NCI-H1417 treated with DMSO at 0.1 percent for 48 hours (cell line): ENCODE data around the gene ARL4A.
"Not testable (repeated sequence)": the region's sequence is repeated elsewhere in the genome, so short reads cannot be mapped to it uniquely, and the experiment has no call there.

Experiments
- DNase-seq: peaks from one replicate; lab custom pipeline; 2025; lab: John Stamatoyannopoulos, UW

Gene ARL4A

DNA sequence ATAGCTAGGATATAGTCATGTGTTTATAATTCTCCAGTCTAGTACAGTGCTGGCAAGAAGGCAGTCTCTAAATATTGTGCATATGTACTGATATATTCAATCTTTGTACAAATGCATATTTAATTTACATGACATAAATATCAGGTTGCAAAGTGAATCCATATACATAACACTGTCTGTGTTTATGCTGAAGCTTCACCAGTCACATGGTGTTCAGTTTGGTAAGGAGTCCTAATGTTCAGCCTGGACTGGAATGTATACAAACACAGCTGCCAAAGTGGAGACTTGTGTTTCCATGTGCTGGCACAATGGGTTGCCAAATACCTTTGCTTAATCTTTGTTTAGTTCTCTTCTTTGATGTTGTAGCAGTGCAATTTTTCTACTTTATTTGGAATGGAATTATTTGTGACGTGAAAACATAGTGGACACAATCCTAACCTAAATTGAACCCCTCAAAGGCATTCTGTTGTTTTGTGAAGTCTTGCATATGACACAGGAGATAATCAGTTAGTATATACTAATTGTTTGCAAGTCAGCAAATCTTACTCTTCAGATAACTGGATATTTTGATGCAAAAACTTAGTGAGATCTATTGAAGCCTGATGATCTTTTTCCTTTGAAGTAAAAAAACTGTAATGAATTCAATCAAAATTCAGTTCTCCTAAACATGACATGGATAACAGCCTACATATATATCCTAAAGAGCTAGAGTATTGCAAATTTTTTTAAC is 17.3 kb upstream of the ARL4A start:
- DNase-seq = no peak

DNA sequence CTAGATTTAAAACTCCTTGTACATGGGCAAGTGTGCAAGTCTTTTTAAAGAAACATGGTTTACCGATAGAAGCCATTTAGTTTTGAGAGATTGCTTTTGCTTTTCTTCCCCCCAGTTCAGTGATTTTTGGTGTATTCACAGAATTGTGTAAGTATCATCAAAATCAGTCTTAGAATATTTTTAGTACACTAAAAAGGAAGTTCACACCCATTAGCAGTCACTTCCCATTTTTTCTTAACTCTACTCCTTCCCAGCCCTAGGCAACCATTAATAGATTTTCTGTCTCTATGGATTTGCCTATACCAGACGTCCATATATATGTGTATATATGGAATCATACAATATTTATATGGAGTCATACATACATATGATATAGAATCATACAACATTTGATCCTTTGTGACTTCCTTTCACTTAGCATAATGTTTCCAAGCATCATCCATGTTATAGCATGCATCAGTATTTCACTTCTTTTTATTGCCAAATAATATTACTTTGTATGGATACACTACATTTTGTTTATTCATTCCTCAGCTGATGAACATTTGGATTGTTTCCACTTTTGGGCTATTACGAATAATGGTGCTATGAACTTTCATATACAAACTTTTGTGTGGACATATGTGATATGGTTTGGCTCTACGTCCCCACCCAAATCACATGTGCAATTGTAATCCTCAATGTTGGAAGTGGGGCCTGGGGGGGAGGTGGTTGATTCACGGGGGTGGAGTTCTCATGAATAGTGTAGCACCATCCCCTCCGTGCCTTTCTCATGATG is 16.5 kb upstream of the ARL4A start:
- DNase-seq = no peak

DNA sequence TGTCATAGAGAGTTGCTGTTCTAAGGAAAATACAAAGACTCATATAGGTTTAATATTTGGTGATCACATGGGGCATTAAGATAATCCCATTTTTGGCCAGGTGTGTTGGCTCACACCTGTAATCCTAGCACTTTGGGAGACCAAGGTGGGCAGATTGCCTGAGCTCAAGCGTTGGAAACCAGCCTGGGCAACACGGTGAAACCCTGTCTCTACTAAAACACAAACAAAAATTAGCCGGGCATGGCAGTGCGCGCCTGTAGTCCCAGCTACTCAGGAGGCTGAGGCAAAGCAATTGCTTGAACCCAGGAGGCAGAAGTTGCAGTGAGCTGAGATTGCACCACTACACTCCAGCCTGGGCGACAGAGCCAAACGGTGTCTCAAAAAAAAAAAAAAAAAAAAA is 14.0 kb upstream of the ARL4A start:
- not testable (repeated sequence) for DNase-seq

GRCh38 chr7:12674053-12674452 is 13.4 kb upstream of the ARL4A start:
- DNase-seq = no peak

DNA sequence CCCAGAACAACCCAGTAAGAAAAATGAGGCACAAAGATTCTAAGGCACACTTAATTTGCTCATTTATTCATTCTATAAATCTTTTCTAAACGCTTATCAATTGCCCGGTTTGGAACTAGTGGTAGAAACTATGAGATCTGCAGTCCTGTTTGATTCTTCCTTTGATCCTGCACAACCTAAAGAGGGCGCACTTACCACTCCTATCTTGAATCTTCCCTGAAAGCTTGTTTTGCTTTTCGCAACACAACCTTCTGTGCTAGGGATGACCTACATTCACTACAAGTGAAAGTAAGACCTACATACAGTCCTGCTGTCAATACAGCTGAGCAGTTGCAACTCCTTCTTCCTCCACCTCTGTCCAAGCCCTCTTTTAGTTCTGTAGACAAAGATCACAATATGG is 12.6 kb upstream of the ARL4A start:
- no peak for DNase-seq

DNA sequence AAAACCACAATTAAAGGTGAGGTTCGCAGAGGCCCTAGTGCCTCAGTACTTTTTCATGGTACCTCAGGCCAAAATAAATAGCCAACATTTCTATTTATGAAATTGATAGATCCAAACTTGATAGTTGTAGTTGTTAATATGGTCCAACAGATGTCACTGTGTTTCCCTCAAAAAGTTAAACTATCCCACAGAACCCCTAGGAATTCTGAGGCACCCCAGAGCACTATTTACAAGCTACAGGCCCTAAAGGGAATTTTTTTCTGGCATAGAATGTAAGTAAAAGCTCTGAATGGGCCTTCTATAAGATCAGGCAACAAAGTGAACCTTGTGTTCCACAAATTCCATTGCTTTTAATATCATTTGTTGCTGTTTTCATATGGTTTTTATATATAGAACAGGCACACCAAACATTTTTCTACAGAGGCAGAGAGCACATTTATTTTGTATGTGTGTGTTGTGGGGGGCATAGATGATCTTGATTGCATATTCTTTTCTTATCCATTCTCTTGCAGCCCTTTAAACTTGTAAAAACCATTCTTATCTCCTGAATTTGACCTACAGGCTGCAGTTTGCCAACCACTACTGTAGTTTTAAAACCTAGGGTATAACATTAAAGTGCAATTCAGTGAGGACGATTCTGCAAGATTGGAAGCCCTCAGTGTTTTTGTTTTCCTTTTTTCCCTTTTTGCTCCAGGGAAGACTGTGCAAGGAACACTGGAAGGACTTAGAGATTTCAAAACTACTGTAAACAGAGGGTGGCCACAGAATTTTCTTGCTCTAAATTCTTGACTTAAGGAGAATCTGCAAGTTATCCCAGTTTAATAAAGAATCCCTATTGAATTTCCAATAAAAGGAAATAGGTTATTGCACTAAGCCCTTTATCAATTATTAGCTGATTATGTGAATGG is 3.5 kb upstream of the ARL4A start:
- DNase-seq = no peak

- DNase-seq = no peak
Measured at GRCh38 chr7:12684733-12685132, 2.7 kb upstream of the ARL4A start.

DNA sequence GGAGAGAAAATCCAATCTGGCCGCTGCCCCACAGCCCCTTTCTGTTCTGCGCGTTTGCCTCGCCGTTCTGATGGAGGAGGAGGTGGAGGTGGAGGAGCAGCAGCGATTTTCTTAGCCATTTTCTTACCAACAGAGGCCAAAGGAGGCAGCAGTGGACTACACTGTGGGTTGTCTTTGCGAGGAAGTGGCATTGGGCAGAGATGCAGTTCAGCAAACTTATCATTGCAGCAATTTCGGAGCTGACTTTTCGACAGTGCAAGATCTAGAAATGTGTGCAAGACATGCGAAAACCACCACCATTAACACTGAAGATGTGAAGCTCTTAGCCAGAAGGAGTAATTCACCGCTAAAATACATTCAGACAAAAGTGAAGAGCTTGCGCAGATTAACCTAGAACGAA is 1.9 kb upstream of the ARL4A start:
- DNase-seq = no peak

GRCh38 chr7:12686234-12686890 is 1.1 kb upstream of the ARL4A start:
- DNase-seq = peak; percentile 91

- DNase-seq = no peak
Measured at GRCh38 chr7:12687718-12688171, 312 bp downstream of the ARL4A start.

DNA sequence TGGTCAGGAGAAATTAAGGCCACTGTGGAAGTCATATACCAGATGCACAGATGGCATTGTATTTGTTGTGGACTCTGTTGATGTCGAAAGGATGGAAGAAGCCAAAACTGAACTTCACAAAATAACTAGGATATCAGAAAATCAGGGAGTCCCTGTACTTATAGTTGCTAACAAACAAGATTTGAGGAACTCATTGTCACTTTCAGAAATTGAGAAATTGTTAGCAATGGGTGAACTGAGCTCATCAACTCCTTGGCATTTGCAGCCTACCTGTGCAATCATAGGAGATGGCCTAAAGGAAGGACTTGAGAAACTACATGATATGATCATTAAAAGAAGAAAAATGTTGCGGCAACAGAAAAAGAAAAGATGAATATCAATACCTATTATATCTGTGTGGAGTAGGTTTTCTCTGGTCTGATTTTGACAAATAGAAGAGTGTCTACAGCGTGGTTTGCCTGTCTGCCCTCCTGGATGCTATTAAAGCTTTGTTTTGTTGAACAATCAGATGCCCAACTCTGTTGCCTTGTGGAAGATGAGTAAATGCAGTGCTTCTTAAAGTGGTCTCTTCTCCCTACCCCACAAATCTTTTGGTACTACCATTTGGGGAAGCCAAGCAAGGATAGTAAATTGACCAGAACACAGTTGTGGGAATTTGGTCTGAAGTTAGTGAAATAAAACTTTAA is 1.2 kb downstream of the ARL4A start:
- DNase-seq = not testable (repeated sequence)

- no peak for DNase-seq
Measured at GRCh38 chr7:12689451-12689850, 2.0 kb downstream of the ARL4A start.

DNA sequence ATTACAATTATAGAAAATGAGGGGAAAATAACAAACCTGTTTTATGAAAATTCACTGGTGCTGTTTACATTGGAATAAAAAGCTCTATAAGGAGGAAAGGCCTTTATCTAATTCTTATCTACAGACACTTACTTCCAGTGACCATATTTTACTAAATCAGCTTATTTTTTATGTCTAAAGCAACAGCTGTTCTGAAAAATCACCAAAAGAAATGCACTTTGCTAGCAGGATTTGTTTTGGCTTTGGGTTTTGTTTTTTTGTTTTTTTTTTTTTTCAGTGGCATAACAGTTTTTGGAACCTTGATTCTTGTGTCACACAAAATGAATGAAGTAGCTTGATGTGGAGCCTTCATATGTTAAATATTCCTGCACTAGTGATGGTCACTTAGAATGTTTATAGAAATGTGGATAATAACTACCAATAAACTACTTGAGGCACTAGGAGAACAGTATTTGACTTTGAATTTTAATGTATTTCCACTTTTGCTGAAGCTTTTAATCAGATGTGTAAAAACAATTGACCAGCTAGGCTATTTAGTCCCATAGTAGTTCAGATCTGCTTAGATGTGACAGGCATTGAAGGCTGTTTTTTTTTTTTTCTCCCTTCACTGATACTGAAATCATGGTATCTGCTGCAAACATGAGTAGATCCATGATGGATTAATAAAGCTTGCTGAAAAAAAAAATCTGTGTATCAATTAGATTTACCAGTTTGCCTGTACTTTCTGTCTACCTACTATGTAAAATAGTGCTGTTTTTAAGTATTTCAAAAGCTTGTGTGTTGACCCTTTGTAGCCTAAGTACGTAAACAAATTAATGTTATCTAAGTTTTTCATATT is 2.8 kb downstream of the ARL4A start:
- no peak for DNase-seq

- not testable (repeated sequence) for DNase-seq
Measured at GRCh38 chr7:12691388-12691787, 4.0 kb downstream of the ARL4A start.

DNA sequence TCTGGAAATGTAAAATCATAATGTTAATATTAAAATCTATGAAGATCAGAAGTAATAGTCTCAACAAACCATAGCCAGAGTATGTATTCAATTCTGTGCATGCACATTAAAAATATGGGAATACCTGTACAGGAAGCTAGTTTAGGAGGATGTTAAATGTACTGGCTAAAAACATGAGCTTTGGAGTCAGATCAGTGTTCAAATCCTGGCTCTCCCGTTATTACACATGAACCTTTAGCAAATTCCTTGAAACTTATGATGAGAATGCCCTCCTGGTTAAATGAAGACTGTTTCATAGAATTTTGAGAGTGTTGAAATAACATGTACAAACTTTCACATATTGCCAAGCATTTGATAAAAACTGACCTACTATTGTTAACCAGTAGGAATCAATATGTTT is 4.6 kb downstream of the ARL4A start:
- DNase-seq = no peak

DNA sequence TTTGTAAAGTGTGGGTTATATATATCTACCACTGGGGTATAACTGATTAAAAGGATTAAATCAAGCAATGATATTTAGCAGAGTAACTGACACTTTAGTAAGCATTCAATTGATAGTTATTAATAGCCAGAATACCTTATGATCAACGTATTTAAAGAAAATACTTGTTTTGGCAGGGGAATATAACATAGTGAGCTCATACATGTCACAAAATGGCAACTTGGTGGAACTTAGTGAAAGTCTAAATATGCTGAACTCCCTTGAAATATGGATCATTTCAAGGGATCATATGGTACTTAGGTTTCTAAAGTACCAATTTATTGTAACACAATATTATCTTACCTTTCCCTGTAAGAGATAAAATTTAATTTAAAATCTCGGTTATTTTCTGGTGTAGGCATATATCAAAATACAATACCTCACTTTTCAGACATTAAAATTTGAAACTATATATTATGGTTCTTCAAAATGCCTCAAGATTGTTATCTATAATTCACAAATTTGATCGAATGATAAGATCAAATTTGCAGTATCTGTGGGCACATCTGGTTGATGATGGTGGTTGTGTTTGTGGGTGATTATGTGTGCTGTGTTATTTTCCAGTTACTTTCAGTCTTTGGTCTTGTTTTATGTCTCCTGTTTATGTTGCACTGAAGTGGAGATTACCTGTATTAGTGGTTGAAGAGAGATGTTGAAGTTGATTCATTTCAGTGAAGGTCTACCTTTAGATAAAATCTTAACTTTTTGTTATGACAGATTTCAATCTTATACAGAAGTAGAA is 5.2 kb downstream of the ARL4A start:
- DNase-seq = no peak

- DNase-seq = no peak
Measured at GRCh38 chr7:12694817-12695216, 7.4 kb downstream of the ARL4A start.

DNA sequence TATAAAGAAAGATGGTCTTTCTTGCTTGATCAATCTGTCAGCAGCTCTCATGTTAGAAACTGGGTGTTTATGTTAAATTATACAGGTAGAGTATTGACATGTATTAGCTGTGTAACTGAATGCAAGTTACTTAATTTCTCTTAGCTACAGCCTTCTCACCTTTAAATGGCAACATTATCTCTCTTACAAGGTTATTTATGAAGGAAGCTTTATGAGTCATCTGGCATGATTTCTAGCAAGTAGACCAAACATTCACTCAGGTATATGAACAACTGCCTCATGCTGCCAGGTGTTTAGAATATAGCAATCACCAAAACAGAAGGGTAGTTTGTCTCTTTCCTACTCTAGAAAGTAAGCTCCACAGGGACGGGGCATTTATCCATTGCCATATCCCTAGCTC is 8.5 kb downstream of the ARL4A start:
- no peak for DNase-seq

DNA sequence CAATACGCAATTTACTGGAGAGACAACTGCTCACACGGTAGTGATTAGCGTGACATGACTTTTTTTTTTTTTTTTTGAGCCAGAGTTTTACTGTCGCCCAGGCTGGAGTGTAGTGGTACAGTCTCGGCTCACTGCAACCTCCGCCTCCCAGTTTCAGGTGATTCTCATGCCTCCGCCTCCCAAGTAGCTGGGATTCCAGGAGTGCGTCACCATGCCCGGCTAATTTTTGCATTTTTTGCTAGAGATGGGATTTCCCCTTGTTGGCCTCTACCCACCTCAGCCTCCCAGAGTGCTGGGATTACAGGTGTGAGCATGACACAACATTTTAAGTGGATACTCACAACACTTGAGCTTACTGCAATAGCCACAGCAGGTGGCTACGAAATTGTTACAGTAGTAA is 11.9 kb downstream of the ARL4A start:
- no peak for DNase-seq

DNA sequence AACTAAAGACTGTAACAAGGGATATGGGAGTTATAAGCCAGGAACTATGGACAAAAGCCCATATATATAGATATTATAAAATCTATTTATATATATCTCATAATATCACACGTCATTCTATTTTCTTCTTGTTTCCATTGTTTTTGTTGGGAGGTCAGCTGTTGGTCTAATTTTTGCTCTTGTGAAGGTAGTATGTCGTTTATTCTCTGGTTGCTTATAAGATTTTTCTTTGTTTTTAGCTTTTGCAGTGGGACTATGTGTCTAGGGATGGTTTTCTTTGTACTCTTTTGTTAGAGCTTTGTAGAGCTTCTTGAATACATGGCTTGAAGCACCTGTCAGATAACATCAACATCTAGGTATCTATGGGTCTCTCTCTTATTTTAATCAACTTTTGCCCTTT is 14.0 kb downstream of the ARL4A start:
- no peak for DNase-seq
